ENCODE results near the gene NKAIN2. TPM values are rescaled to one million over a fixed set of nuclear protein-coding genes. Genes with fewer than 3 reads are reported as not detected.

NKAIN2 gene
- polyA plus RNA-seq (2013): 0.03 TPM in 1 of 2 replicates, not detected in the other

GRCh38 chr6:123803504-123804013 lies at the start of gene NKAIN2:
Gene NKAIN2 (plus strand): TSS chr6:123803865.
- H2BK5ac ChIP-seq (ENCODE audit: low read depth, low read length, poor library complexity): no peak within 1 kb of the TSS
- H3K4me3 ChIP-seq (ENCODE audit: low read depth, low read length): peak within 1 kb of the TSS; percentile 64
- H3K4me2 ChIP-seq (ENCODE audit: low read length): peak within 1 kb of the TSS; percentile 97
- no peaks in the 10 kb centered on the region for H3K79me1 ChIP-seq (ENCODE audit: low read length)
- H4K91ac ChIP-seq (ENCODE audit: low read depth, low read length): no peak within 1 kb of the TSS
- H2BK12ac ChIP-seq (ENCODE audit: low read length): no peak within 1 kb of the TSS
- no peak within 1 kb of the TSS for H3K9ac ChIP-seq (ENCODE audit: low read length)
- H2BK120ac ChIP-seq (ENCODE audit: insufficient read depth, low read length, poor library complexity): no peak within 1 kb of the TSS
- H3K4me1 ChIP-seq (ENCODE audit: control insufficient read depth in 1 of 2, insufficient read depth in 2 of 2, low read length in 2 of 2): peaks cover 5 to 9% of the 10 kb centered on the region in 2 experiments
- no CpG with 5 or more reads among the region's 84 CpGs for WGBS (ENCODE audit: extremely low coverage, insufficient coverage, insufficient read length)
- H3K4ac ChIP-seq (ENCODE audit: low read depth, low read length): no peak within 1 kb of the TSS
- H3K18ac ChIP-seq (ENCODE audit: low read length): no peak within 1 kb of the TSS
- no peak within 1 kb of the TSS for H3K23ac ChIP-seq (ENCODE audit: low read length)
- H2AFZ ChIP-seq (ENCODE audit: insufficient read depth, low read length, poor library complexity): peak within 1 kb of the TSS; percentile 45
- peak in 1 of 2 donors; percentile 29 for DNase-seq
- H4K12ac ChIP-seq (ENCODE audit: low read depth, low read length): no peak within 1 kb of the TSS
- no peak within 1 kb of the TSS for H2AK5ac ChIP-seq (ENCODE audit: low read length)
- no peak within 1 kb of the TSS for H3K27ac ChIP-seq (ENCODE audit: low read depth, low read length)
- no peaks in the 10 kb centered on the region for H3K9me3 ChIP-seq (ENCODE audit: insufficient read depth, low read depth, low read length)
- H3K79me2 ChIP-seq (ENCODE audit: control insufficient read depth, insufficient read depth, low read length, poor library complexity): no peaks in the 10 kb centered on the region
- no peaks in the 10 kb centered on the region for H3K36me3 ChIP-seq (ENCODE audit: control insufficient read depth in 1 of 2, insufficient read depth in 2 of 2, low read length in 2 of 2)
- H3K14ac ChIP-seq (ENCODE audit: low read length): no peak within 1 kb of the TSS
- peaks cover 15% of the 10 kb centered on the region for H3K27me3 ChIP-seq (ENCODE audit: insufficient read depth, low read length)
- no peak within 1 kb of the TSS for H4K8ac ChIP-seq (ENCODE audit: low read depth, low read length)

GRCh38 chr6:123759472-123759871 lies 44.2 kb upstream of the NKAIN2 start:
- Histone ChIP-seq H3K14ac (ENCODE audit: low read length) (no peak overlapping the region), H3K23ac (ENCODE audit: low read length) (no peak overlapping the region), H4K12ac (ENCODE audit: low read depth, low read length) (no peak overlapping the region), H2AK5ac (ENCODE audit: low read length) (no peak overlapping the region), H3K27ac (ENCODE audit: low read depth, low read length) (no peak overlapping the region), H2AFZ (ENCODE audit: insufficient read depth, low read length, poor library complexity) (no peak overlapping the region), H2BK12ac (ENCODE audit: low read length) (no peak overlapping the region), H4K91ac (ENCODE audit: low read depth, low read length) (no peak overlapping the region), H3K27me3 (ENCODE audit: insufficient read depth, low read length) (no peaks in the 10 kb centered on the region), H3K4ac (ENCODE audit: low read depth, low read length) (no peak overlapping the region), H3K4me1 (ENCODE audit: control insufficient read depth in 1 of 2, insufficient read depth in 2 of 2, low read length in 2 of 2) (no peaks in the 10 kb centered on the region), H3K18ac (ENCODE audit: low read length) (no peak overlapping the region), H3K79me2 (ENCODE audit: control insufficient read depth, insufficient read depth, low read length, poor library complexity) (no peaks in the 10 kb centered on the region), H3K9me3 (ENCODE audit: insufficient read depth, low read depth, low read length) (no peaks in the 10 kb centered on the region), H3K4me3 (ENCODE audit: low read depth, low read length) (no peak overlapping the region), H3K4me2 (ENCODE audit: low read length) (no peak overlapping the region), H4K8ac (ENCODE audit: low read depth, low read length) (no peak overlapping the region), H2BK5ac (ENCODE audit: low read depth, low read length, poor library complexity) (no peak overlapping the region), H3K9ac (ENCODE audit: low read length) (no peak overlapping the region), H2BK120ac (ENCODE audit: insufficient read depth, low read length, poor library complexity) (no peak overlapping the region), H3K79me1 (ENCODE audit: low read length) (no peaks in the 10 kb centered on the region), H3K36me3 (ENCODE audit: control insufficient read depth in 1 of 2, insufficient read depth in 2 of 2, low read length in 2 of 2) (no peaks in the 10 kb centered on the region)
- DNase-seq: no peak
- WGBS (ENCODE audit: extremely low coverage, insufficient coverage, insufficient read length): no CpG with 5 or more reads among the region's 1 CpG

GRCh38 chr6:123763904-123764303 lies 39.8 kb upstream of the NKAIN2 start:
- Histone ChIP-seq H3K4me2 (ENCODE audit: low read length) (no peak overlapping the region), H3K9me3 (ENCODE audit: insufficient read depth, low read depth, low read length) (no peaks in the 10 kb centered on the region), H2BK12ac (ENCODE audit: low read length) (no peak overlapping the region), H3K79me2 (ENCODE audit: control insufficient read depth, insufficient read depth, low read length, poor library complexity) (no peaks in the 10 kb centered on the region), H3K4ac (ENCODE audit: low read depth, low read length) (no peak overlapping the region), H3K23ac (ENCODE audit: low read length) (no peak overlapping the region), H4K12ac (ENCODE audit: low read depth, low read length) (no peak overlapping the region), H3K4me3 (ENCODE audit: low read depth, low read length) (no peak overlapping the region), H2AK5ac (ENCODE audit: low read length) (no peak overlapping the region), H3K79me1 (ENCODE audit: low read length) (no peaks in the 10 kb centered on the region), H3K18ac (ENCODE audit: low read length) (no peak overlapping the region), H2BK5ac (ENCODE audit: low read depth, low read length, poor library complexity) (no peak overlapping the region), H3K27ac (ENCODE audit: low read depth, low read length) (no peak overlapping the region), H3K36me3 (ENCODE audit: control insufficient read depth in 1 of 2, insufficient read depth in 2 of 2, low read length in 2 of 2) (no peaks in the 10 kb centered on the region), H2AFZ (ENCODE audit: insufficient read depth, low read length, poor library complexity) (no peak overlapping the region), H3K4me1 (ENCODE audit: control insufficient read depth in 1 of 2, insufficient read depth in 2 of 2, low read length in 2 of 2) (no peaks in the 10 kb centered on the region), H4K91ac (ENCODE audit: low read depth, low read length) (no peak overlapping the region), H3K9ac (ENCODE audit: low read length) (no peak overlapping the region), H3K14ac (ENCODE audit: low read length) (no peak overlapping the region), H3K27me3 (ENCODE audit: insufficient read depth, low read length) (no peaks in the 10 kb centered on the region), H2BK120ac (ENCODE audit: insufficient read depth, low read length, poor library complexity) (no peak overlapping the region), H4K8ac (ENCODE audit: low read depth, low read length) (no peak overlapping the region)
- WGBS (ENCODE audit: extremely low coverage, insufficient coverage, insufficient read length): no CpG with 5 or more reads among the region's 1 CpG
- no peak for DNase-seq

- Histone ChIP-seq H3K4me3 (ENCODE audit: low read depth, low read length) (no peak overlapping the region), H4K91ac (ENCODE audit: low read depth, low read length) (no peak overlapping the region), H3K18ac (ENCODE audit: low read length) (no peak overlapping the region), H2AFZ (ENCODE audit: insufficient read depth, low read length, poor library complexity) (no peak overlapping the region), H3K79me1 (ENCODE audit: low read length) (no peaks in the 10 kb centered on the region), H3K9ac (ENCODE audit: low read length) (no peak overlapping the region), H3K79me2 (ENCODE audit: control insufficient read depth, insufficient read depth, low read length, poor library complexity) (no peaks in the 10 kb centered on the region), H3K27ac (ENCODE audit: low read depth, low read length) (no peak overlapping the region), H2BK12ac (ENCODE audit: low read length) (no peak overlapping the region), H4K12ac (ENCODE audit: low read depth, low read length) (no peak overlapping the region), H2AK5ac (ENCODE audit: low read length) (no peak overlapping the region), H3K27me3 (ENCODE audit: insufficient read depth, low read length) (no peaks in the 10 kb centered on the region), H3K9me3 (ENCODE audit: insufficient read depth, low read depth, low read length) (no peaks in the 10 kb centered on the region), H3K4ac (ENCODE audit: low read depth, low read length) (no peak overlapping the region), H3K36me3 (ENCODE audit: control insufficient read depth in 1 of 2, insufficient read depth in 2 of 2, low read length in 2 of 2) (no peaks in the 10 kb centered on the region), H2BK120ac (ENCODE audit: insufficient read depth, low read length, poor library complexity) (no peak overlapping the region), H3K4me2 (ENCODE audit: low read length) (no peak overlapping the region), H3K14ac (ENCODE audit: low read length) (no peak overlapping the region), H3K23ac (ENCODE audit: low read length) (no peak overlapping the region), H2BK5ac (ENCODE audit: low read depth, low read length, poor library complexity) (no peak overlapping the region), H4K8ac (ENCODE audit: low read depth, low read length) (no peak overlapping the region), H3K4me1 (ENCODE audit: control insufficient read depth in 1 of 2, insufficient read depth in 2 of 2, low read length in 2 of 2) (peaks cover 0 to under 1% of the 10 kb centered on the region in 2 experiments)
- no peak for DNase-seq
- WGBS (ENCODE audit: extremely low coverage, insufficient coverage, insufficient read length): no CpG with 5 or more reads among the region's 2 CpGs
Measured at GRCh38 chr6:123764722-123765121, 38.9 kb upstream of the NKAIN2 start.
